KOPT-K1 (cell line): Measurements from ENCODE around the gene SNAP29.
"Not testable (repeated sequence)": the region's sequence is repeated elsewhere in the genome, so short reads cannot be mapped to it uniquely, and the experiment has no call there.

Experiments
- H3K27ac ChIP-seq: fragments of 200-600 bp; sonication (generic); 2 replicates; pipeline ENCODE4 v1.5.1; 2016; ENCODE audit warnings: antibody characterized with exemption, mild to moderate bottlenecking, low read depth, low read length; ENCODE audit not compliant: poor library complexity, severe bottlenecking
- H3K36me3 ChIP-seq: fragments of 200-600 bp; sonication (generic); 2 replicates; pipeline ENCODE4 v1.5.1; 2017; ENCODE audit warnings: antibody characterized with exemption, mild to moderate bottlenecking, low read length, moderate library complexity; ENCODE audit not compliant: insufficient read depth
- H3K9me3 ChIP-seq: fragments of 200-600 bp; sonication (generic); 2 replicates; pipeline ENCODE4 v1.5.1; 2017; ENCODE audit warnings: antibody characterized with exemption, low read length, mild to moderate bottlenecking; ENCODE audit not compliant: insufficient read depth, poor library complexity, severe bottlenecking

Gene SNAP29

GRCh38 chr22:20918663-20919218 is 59.9 kb downstream of the SNAP29 start:
- H3K27ac ChIP-seq: peak overlapping the region; percentile 92

GRCh38 chr22:20919718-20920117 is 60.9 kb downstream of the SNAP29 start:
- no peaks in the 10 kb centered on the region for H3K9me3 ChIP-seq
- H3K36me3 ChIP-seq: peaks cover 33% of the 10 kb centered on the region
- H3K27ac ChIP-seq: peak overlapping the region; percentile 13

More at GRCh38 chr22:20918663-20919218, 59.9 kb downstream of the SNAP29 start:
- Histone ChIP-seq H3K36me3 (peaks cover 23% of the 10 kb centered on the region), H3K9me3 (no peaks in the 10 kb centered on the region)

GRCh38 chr22:20920881-20921203 is 62.0 kb downstream of the SNAP29 start:
- H3K9me3 ChIP-seq: no peaks in the 10 kb centered on the region
- peaks cover 44% of the 10 kb centered on the region for H3K36me3 ChIP-seq
- H3K27ac ChIP-seq: no peak overlapping the region

GRCh38 chr22:20922141-20922751 is 63.4 kb downstream of the SNAP29 start:
- no peak overlapping the region for H3K27ac ChIP-seq
- no peaks in the 10 kb centered on the region for H3K9me3 ChIP-seq
- H3K36me3 ChIP-seq: peaks cover 52% of the 10 kb centered on the region

DNA sequence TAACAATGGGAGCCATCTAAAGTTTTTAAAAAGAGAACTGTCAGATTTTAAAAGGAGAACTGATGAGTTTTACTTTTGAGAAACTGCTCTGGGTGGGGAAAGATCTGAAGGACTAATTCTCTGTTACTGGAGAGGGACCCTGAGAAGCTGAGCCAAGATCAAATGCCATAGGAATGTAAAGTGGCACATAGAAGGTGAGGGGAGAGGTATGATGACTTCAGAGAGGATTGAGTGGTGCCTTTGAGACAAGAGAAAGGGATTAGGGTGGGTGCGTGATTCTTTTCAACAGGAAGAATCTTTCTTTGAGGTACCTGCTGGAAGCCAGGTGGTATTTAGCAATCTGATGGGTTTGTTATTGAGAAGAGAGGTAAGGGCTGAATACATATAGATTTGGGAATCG is 67.4 kb downstream of the SNAP29 start:
- no peaks in the 10 kb centered on the region for H3K9me3 ChIP-seq
- no peak overlapping the region for H3K27ac ChIP-seq
- peaks cover 61% of the 10 kb centered on the region for H3K36me3 ChIP-seq

- Histone ChIP-seq H3K36me3 (peaks cover 64% of the 10 kb centered on the region), H3K27ac (no peak overlapping the region), H3K9me3 (no peaks in the 10 kb centered on the region)
These were observed 69.2 kb downstream of the SNAP29 start for GRCh38 chr22:20927940-20928572.

- H3K27ac ChIP-seq: no peak overlapping the region
- H3K36me3 ChIP-seq: peaks cover 70% of the 10 kb centered on the region
- no peaks in the 10 kb centered on the region for H3K9me3 ChIP-seq
These were observed 69.8 kb downstream of the SNAP29 start for GRCh38 chr22:20928573-20928967.

GRCh38 chr22:20930004-20930403 is 71.2 kb downstream of the SNAP29 start:
- H3K27ac ChIP-seq: no peak overlapping the region
- H3K9me3 ChIP-seq: no peaks in the 10 kb centered on the region
- H3K36me3 ChIP-seq: peaks cover 70% of the 10 kb centered on the region

- not testable (repeated sequence) for H3K27ac ChIP-seq, H3K9me3 ChIP-seq
- peaks cover 70% of the 10 kb centered on the region for H3K36me3 ChIP-seq
These were observed 71.6 kb downstream of the SNAP29 start for GRCh38 chr22:20930435-20930834.

DNA sequence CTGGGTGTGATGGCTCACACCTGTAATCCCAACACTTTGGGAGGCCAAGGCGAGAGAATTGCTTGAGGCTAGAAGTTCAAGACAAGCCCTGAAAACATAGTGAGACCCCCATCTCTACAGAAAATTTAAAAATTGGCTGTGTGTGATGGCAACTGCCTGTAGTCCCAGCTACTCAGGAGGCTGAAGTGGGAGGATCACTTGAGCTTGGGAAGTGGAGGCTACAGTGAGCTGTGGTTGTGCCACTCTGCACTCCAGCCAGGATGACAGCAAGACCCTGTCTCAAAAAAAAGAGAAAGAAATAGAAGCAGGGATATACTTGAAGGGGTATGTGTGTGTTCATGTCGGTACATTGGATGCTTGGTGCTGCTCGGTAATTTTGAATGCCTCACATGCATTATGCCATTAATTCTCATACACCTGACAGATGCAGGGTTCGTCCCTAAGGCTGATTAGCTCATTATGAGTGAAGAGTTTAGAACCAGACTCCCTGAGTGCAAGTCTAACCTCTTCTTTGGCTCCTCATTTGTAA is 72.4 kb downstream of the SNAP29 start:
- H3K36me3 ChIP-seq: peaks cover 72% of the 10 kb centered on the region
- H3K27ac ChIP-seq: no peak overlapping the region
- H3K9me3 ChIP-seq: no peaks in the 10 kb centered on the region

GRCh38 chr22:20933910-20934309 is 75.1 kb downstream of the SNAP29 start:
- Histone ChIP-seq H3K27ac (no peak overlapping the region), H3K36me3 (peaks cover 77% of the 10 kb centered on the region), H3K9me3 (no peaks in the 10 kb centered on the region)

GRCh38 chr22:20935049-20935448 is 76.2 kb downstream of the SNAP29 start:
- peaks cover 88% of the 10 kb centered on the region for H3K36me3 ChIP-seq
- H3K27ac ChIP-seq, H3K9me3 ChIP-seq: not testable (repeated sequence)

DNA sequence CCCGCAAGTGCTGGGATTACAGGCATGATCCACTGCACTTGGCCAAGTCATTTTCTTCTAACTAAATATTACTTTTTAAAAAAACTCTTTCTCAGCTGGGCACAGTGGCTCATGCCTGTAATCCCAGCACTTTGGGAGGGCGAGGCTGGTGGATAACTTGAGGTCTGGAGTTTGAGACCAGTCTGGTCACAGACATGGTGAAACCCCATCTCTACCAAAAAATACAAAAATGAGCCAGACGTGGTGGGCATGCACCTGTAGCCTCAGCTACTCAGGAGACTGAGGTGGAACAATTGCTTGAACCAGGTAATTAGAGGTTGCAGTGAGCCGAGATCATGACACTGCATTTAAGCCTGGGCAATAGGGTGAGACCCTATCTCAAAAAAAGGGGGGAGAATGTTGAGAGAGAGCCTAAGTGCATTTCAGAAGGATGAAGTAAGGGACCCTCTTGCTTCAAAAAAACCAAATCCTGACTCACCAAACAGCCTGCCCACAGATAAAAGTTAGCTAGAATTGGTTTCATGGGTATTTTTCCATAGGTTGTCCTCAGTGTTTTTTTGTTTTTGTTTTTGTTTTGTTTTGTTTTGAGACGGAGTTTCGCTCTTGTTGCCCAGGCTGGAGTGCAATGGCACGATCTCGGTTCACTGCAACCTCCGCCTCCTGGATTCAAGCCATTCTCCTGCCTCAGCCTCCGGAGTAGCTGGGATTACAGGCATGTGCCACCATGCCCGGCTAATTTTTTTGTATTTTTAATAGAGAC is 77.2 kb downstream of the SNAP29 start:
- H3K9me3 ChIP-seq, H3K27ac ChIP-seq: not testable (repeated sequence)
- H3K36me3 ChIP-seq: peaks cover 93% of the 10 kb centered on the region

- H3K27ac ChIP-seq: no peak overlapping the region
- H3K9me3 ChIP-seq: no peaks in the 10 kb centered on the region
- peaks cover 93% of the 10 kb centered on the region for H3K36me3 ChIP-seq
These were observed 78.4 kb downstream of the SNAP29 start for GRCh38 chr22:20937031-20937793.
